SK-MEL-5 (cell line): ENCODE data around the gene CCDC170. TPM values are rescaled to one million over a fixed set of nuclear protein-coding genes. Genes with fewer than 3 reads are reported as not detected.
A peak's percentile ranks its signal among the peaks of the same experiment; 100 is the strongest.
"Not testable (repeated sequence)": the region's sequence is repeated elsewhere in the genome, so short reads cannot be mapped to it uniquely, and the experiment has no call there.

Experiments
- DNase-seq: peaks from one replicate; pipeline ENCODE4 v3.0.0-alpha.2; 2016; ENCODE audit warnings: low read depth, low spot score
- in situ Hi-C: cut with HindIII; loops from 2 replicates; pipeline ENCODE4 v1.10.0; 2016; ENCODE audit warnings: low sequenced_read_pairs, high pct_unique_total_duplicates, low pct_unique_long_range_greater_than_20kb
- polyA plus RNA-seq, 2 experiments: library from polyadenylated mRNA; depleted of rRNA; stranded (reverse); fragments of >200 nt; gene quantifications; 2 replicates each; pipeline ENCODE4 v1.2.3, GENCODE V29; 2015
- total RNA-seq: library from RNA; depleted of rRNA; stranded (reverse); fragments of >200 nt; shearing (Covaris generic); gene quantifications from 2 replicates; pipeline ENCODE4 v1.2.3, GENCODE V29; 2014; rRNA removed

The CCDC170 gene
- not detected in 2 replicates for total RNA-seq
- polyA plus RNA-seq (2015; cell fraction: cytosol; rRNA removed): not detected in 2 replicates
- polyA plus RNA-seq (2015; cell fraction: nucleus; rRNA removed): not detected in 2 replicates

- DNase-seq: no peak
- in situ Hi-C loops: no loop called here
Observed at GRCh38 chr6:151493804-151494234, at the start of gene CCDC170. TSS of gene CCDC170 (plus strand) at chr6:151494017. CDS start at chr6:151494129, 112 bp downstream.

- DNase-seq: no peak
- in situ Hi-C loops: no loop called here
Observed at GRCh38 chr6:151445482-151445881, 48.3 kb upstream of the CCDC170 start.

GRCh38 chr6:151447237-151447636 is 46.6 kb upstream of the CCDC170 start:
- in situ Hi-C loops: no loop called here
- DNase-seq: no peak

GRCh38 chr6:151448623-151449022 is 45.2 kb upstream of the CCDC170 start:
- peak; percentile 32 for DNase-seq
- in situ Hi-C loops: no loop called here

DNA sequence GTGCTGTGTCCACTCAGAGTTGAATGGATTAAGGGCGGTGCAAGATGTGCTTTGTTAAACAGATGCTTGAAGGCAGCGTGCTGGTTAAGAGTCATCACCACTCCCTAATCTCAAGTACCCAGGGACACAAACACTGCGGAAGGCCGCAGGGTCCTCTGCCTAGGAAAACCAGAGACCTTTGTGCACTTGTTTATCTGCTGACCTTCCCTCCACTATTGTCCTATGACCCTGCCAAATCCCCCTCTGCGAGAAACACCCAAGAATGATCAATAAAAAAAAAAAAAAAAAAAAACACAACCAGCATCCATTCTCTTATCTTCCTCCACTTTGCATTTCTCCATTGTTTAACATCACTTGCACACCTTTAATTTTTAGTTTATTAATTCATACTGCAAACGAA is 42.9 kb upstream of the CCDC170 start:
- in situ Hi-C loops, DNase-seq: not testable (repeated sequence)

- DNase-seq: no peak
- in situ Hi-C loops: no loop called here
Observed at GRCh38 chr6:151451417-151451949, 42.3 kb upstream of the CCDC170 start.

- in situ Hi-C loops: no loop called here
- peak; percentile 99 for DNase-seq
Observed at GRCh38 chr6:151451950-151452749, 41.7 kb upstream of the CCDC170 start, which contains the start of gene RMND1. TSS of gene RMND1 (minus strand) at chr6:151452126. CDS start at chr6:151445811, 6,315 bp downstream.

DNA sequence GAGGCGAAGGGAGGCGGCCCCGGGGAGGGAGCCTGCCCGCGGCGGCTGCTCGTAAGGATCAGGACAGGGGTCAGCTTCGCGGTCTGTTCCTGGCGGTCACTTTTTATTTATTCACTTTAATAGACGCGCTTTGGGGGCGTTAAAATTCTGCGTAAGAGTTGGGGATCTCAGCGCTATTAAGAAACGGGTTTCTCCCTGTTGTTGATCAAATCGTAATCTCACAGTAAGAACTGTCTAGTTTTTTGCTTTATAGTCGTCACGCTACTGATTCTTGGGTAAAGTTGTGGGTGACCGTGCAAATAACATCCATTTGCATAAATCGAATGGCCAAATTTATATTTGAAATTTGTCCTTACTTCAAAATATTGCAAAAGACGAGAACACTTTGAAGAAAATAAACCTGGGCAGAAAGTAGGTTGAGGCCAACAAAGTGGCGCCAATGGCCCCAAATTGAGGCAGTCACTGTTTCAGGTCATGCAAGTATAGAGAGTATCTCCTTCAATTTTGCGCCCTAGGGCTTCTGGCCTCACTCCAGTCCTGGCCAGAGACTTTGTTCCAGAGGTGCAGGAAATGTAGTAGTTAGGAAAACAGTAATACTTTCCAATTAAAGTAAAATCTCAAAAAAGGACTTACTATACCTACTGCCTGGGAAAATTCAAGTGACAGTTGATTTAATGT is 40.9 kb upstream of the CCDC170 start:
- DNase-seq: peak; percentile 61
- in situ Hi-C loops: no loop called here

- DNase-seq: peak; percentile 23
- in situ Hi-C loops: not testable (repeated sequence)
Observed at GRCh38 chr6:151455751-151456398, 37.9 kb upstream of the CCDC170 start.

DNA sequence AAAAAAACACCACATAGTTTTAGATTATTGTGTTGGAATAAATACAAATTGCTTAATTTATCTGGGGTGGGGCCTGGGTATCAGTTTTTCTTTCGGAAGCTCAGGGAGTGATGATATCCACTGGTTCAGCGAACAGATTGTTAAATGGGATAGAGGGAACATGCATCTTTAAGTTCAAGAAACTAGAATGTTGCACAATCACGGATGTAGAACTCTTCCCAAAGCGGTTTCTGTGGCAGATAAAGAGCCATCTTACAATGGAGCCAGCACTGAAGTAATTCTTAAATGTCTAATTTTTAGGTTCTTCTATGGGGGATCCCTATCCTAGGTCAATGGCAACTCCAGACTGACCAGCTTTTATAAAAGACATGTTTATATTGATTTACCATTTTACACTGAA is 32.1 kb upstream of the CCDC170 start:
- no peak for DNase-seq
- in situ Hi-C loops: no loop called here

DNA sequence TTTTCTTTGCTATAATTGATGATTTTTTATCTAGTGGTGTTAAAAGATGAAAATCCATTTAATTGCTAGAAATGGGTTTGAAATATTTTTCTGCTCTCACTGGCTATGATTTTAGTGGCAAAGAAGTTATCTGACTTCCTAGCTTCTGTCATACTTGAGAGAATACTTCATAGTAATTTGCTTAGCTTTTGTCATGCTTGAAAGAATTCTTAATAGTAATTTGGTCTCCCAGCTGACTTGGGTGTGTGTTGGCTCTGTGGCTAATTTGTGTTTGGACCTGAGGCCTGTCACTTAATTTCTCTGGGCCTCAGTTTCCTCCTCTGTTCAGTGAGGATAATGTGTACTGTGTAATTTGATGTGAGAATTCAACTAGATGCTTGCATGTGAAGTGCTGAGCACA is 29.1 kb upstream of the CCDC170 start:
- in situ Hi-C loops: no loop called here

GRCh38 chr6:151475653-151476523 is 17.9 kb upstream of the CCDC170 start:
- in situ Hi-C loops: no loop called here
- DNase-seq: peak; percentile 93

More for the DNA sequence above, 29.1 kb upstream of the CCDC170 start:
- no peak for DNase-seq

- DNase-seq: no peak
- in situ Hi-C loops: no loop called here
Observed at GRCh38 chr6:151477726-151478125, 16.1 kb upstream of the CCDC170 start.

DNA sequence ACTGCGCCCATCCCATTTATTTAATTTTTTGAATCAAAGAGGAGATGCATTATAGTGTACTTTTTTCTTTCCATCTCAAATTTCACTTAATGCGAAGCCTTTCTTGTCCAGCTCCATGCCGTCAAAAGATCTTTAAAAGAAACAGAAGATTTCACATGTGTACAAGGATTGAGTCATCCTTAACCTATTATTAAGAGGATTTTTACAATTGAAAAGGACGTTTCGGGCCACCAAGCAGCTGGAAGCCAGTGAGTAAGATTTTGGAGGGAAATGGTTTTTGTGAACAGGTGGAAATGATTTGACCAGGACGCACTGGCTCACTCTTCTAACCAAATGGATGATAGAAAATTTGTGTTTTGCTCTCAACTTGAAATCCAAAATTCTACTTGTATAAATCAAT is 15.1 kb upstream of the CCDC170 start:
- in situ Hi-C loops: no loop called here
- no peak for DNase-seq

DNA sequence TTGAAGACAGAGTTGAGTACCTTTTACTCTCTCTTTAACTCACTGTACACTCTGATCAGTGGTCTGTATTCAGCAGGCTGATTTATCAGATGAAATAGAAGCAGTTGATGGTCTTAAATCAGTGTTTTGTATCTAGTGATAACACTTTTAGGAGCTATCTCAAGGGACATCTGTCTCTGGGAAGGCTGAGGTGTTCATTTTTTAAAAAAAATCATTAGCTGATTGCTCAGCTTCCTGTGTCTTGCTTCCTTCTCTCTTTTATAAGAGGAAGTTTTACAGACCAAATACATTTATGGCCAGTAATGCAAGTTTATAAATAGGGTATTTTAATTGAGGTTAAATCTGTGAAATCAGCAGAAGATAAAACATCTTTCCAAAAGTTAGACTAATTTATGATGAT is 12.0 kb upstream of the CCDC170 start:
- in situ Hi-C loops: no loop called here
- no peak for DNase-seq

GRCh38 chr6:151482290-151482689 is 11.5 kb upstream of the CCDC170 start:
- DNase-seq: no peak

DNA sequence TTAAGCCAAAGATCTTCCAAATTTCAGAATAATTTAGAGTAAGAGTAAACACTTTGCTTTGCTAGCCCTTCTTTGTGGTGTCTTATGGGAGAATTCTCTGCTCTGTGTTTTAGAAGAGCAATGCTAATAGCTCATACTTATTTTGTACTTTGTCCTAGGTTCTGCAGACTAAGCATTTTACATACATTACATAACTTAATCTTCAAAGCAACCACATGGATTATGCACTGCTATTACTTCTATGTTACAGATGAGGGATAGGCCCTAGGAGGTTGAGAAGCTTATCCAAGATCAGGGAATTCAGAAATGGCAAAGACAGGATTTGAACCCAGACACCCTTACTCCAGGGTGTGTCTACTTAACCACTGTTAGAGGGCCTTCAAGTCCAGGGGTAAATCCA is 9.8 kb upstream of the CCDC170 start:
- in situ Hi-C loops: no loop called here
- DNase-seq: no peak

More at GRCh38 chr6:151482290-151482689, 11.5 kb upstream of the CCDC170 start:
- in situ Hi-C loops: no loop called here
